ENCODE data around the gene FAM9C. TPM values are rescaled to one million over a fixed set of nuclear protein-coding genes. Genes with fewer than 3 reads are reported as not detected.

Gene FAM9C
- total and polyA plus RNA-seq, 2 of the 4 experiments (the other 2 are of a cell fraction), result not detected

- no peak overlapping the region for H3K4me3 ChIP-seq (ENCODE audit: insufficient read depth, low read depth, low read length)
- H3K4ac ChIP-seq (ENCODE audit: low read depth, low read length), result peak overlapping the region; percentile 69
- intact Hi-C loops (cut with micrococcal nuclease) (loop anchor here (5.0 to 10.0 kb wide), 2 partner anchors 104 to 408 kb away; partner anchors contain the start of gene TMSB4X), dilution Hi-C loops (cut with HindIII; ENCODE audit: low sequenced_read_pairs, unreplicated experiment) (no loop called here), in situ Hi-C loops (cut with MboI; ENCODE audit: low sequenced_read_pairs) (no loop called here)
- peak overlapping the region; percentile 66; a peak in 3 of 4 replicates for H4K8ac ChIP-seq (ENCODE audit: low read depth in 2 of 2, low read length in 2 of 2)
- H3K27me3 ChIP-seq (ENCODE audit: control insufficient read depth, insufficient read depth, low read length), result no peaks in the 10 kb centered on the region
- no peaks in the 10 kb centered on the region for H4K20me1 ChIP-seq (ENCODE audit: insufficient read depth, low read length)
- H3K4me1 ChIP-seq (ENCODE audit: control insufficient read depth, insufficient read depth, low read length), result peaks cover 4% of the 10 kb centered on the region
- no peaks in the 10 kb centered on the region for H3K9me3 ChIP-seq (ENCODE audit: control insufficient read depth, insufficient read depth, low read length)
- ChIA-PET CTCF (no interaction called here), POLR2A (ENCODE audit: unreplicated experiment) (no interaction called here)
- peak overlapping the region; percentile 75 for H2BK120ac ChIP-seq (ENCODE audit: low read depth, low read length)
- peak overlapping the region; percentile 72; the same call in 1 of the 2 replicates for H3K18ac ChIP-seq (ENCODE audit: low read depth, low read length)
- H4K91ac ChIP-seq (ENCODE audit: insufficient read depth, low read depth, low read length), result peak overlapping the region; percentile 41
- H2BK20ac ChIP-seq (ENCODE audit: low read depth, low read length), result peak overlapping the region; percentile 31
- TF ChIP-seq BHLHE40 (IDR thresholded peaks at IDR 0.05; ENCODE audit: low read depth, low read length) (peak; percentile 84), RCOR1 (IDR thresholded peaks at IDR 0.05; ENCODE audit: insufficient replicate concordance, low read length) (no peak)
- H3K27ac ChIP-seq (ENCODE audit: insufficient read depth, low read length), result peak overlapping the region; percentile 93
- H3K56ac ChIP-seq (ENCODE audit: extremely low read depth, insufficient read depth, low read length), result peak overlapping the region; percentile 44; the same call in 1 of the 2 replicates
- H3K23ac ChIP-seq (ENCODE audit: low read depth, low read length), result no peak overlapping the region
- H2AFZ ChIP-seq (replicated peaks; ENCODE audit: low read length, poor library complexity), result peak overlapping the region; percentile 69
- no TSS peak for BruUV-seq (replicated peaks)
- no peaks in the 10 kb centered on the region for H3K36me3 ChIP-seq (ENCODE audit: control insufficient read depth, insufficient read depth, low read length)
- no peaks in the 10 kb centered on the region for H3K9me1 ChIP-seq (ENCODE audit: insufficient read depth, low read length)
- peak overlapping the region; percentile 55; the same call in 1 of the 3 replicates for H2BK15ac ChIP-seq (ENCODE audit: low read depth, low read length)
- peak overlapping the region; percentile 63 for H3K9ac ChIP-seq (ENCODE audit: low read depth, low read length)
- WGBS, 2 experiments (ENCODE audit: extremely low coverage in 2 of 2, insufficient read length in 1 of 2), result no CpG with 5 or more reads among the region's 10 CpGs
- H4K5ac ChIP-seq (ENCODE audit: low read depth, low read length), result peak overlapping the region; percentile 82
- 0 out of 2 replicates have a peak overlapping the region, but pooled peaks have one; percentile 11 for H2AK5ac ChIP-seq (ENCODE audit: low read depth, low read length)
- peak overlapping the region; percentile 6 for H2BK5ac ChIP-seq (ENCODE audit: low read depth, low read length, poor library complexity, severe bottlenecking)
- H3K4me2 ChIP-seq (ENCODE audit: low read depth, low read length), result peak overlapping the region; percentile 63
- H2AK9ac ChIP-seq (replicated peaks; ENCODE audit: low read depth, low read length, poor library complexity), result peak overlapping the region; percentile 6
- H3K79me1 ChIP-seq (ENCODE audit: low read depth in 1 of 2, low read length in 2 of 2), result no peaks in the 10 kb centered on the region
- ATAC-seq (ENCODE audit: low read depth) (peak; percentile 73), DNase-seq (peak; percentile 81)
- peak overlapping the region; percentile 14; the same call in 1 of the 2 replicates for H3K14ac ChIP-seq (replicated peaks; ENCODE audit: low read depth, low read length)
Measured at GRCh38 chrX:13078739-13079444, 34.5 kb upstream of the FAM9C start.
